SK-N-MC (cell line): Measurements from ENCODE around the gene SLC22A9.

ENCODE experiments used
- EZH2 ChIP-seq: fragments of 200-600 bp; sonication (generic); IDR thresholded peaks from one replicate; pipeline ENCODE4 v1.6.1; 2017; ENCODE audit warnings: antibody characterized with exemption
- FOXP2 ChIP-seq: optimal IDR thresholded peaks from 2 replicates; pipeline ENCODE3; 2011; ENCODE audit warnings: mild to moderate bottlenecking, moderate library complexity; ENCODE audit not compliant: insufficient read depth; ENCODE audit errors: extremely low read length, control extremely low read depth
- POLR2AphosphoS5 ChIP-seq: IDR thresholded peaks from 2 replicates; pipeline ENCODE4 v1.6.1; 2012; ENCODE audit warnings: mild to moderate bottlenecking, low read depth, low read length, borderline replicate concordance

DNA sequence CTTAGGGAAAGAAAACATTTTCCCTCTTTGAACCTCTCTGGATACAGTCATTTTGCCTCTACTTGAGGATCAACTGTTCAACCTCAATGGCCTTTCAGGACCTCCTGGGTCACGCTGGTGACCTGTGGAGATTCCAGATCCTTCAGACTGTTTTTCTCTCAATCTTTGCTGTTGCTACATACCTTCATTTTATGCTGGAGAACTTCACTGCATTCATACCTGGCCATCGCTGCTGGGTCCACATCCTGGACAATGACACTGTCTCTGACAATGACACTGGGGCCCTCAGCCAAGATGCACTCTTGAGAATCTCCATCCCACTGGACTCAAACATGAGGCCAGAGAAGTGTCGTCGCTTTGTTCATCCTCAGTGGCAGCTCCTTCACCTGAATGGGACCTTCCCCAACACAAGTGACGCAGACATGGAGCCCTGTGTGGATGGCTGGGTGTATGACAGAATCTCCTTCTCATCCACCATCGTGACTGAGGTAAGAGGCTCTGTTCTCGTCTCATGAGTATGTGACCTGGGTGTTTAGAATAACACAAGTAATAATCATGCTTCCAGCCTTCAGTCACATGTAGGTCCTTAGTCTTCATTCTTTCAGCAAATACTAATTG is 495 bp downstream of the SLC22A9 start:
- TF ChIP-seq FOXP2 (no peak), POLR2AphosphoS5 (no peak), EZH2 (no peak)
